NOMO-1 treated with DMSO at 0.1 percent for 48 hours (cell line): ENCODE measurements around the gene FHAD1.
"Not testable (repeated sequence)": the region's sequence is repeated elsewhere in the genome, so short reads cannot be mapped to it uniquely, and the experiment has no call there.

ENCODE experiments used
- DNase-seq: peaks from one replicate; lab custom pipeline; 2025; ENCODE audit not compliant: unreplicated experiment; lab: John Stamatoyannopoulos, UW

The FHAD1 gene

DNA sequence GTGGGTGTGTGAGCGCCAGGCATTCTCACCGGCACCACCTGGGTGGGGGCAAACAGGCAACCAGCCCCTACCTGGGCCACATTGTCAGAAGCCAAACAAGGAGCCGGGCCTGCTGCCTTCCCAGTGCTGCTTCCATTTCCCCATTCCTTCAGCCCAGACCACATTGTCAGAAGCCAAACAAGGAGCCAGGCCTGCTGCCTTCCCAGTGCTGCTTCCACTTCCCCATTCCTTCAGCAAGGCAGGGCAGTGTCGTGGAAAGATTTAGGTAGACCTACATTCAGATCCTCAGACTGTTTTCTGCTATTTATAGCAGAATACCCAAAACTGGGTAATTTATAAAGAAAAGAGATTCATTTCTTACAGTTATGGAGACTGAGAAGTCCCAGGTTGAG lies 115.7 kb downstream of the FHAD1 start:
- DNase-seq: no peak

GRCh38 chr1:15364740-15365139 lies 117.7 kb downstream of the FHAD1 start:
- no peak for DNase-seq

GRCh38 chr1:15368888-15369287 lies 121.9 kb downstream of the FHAD1 start:
- no peak for DNase-seq

DNA sequence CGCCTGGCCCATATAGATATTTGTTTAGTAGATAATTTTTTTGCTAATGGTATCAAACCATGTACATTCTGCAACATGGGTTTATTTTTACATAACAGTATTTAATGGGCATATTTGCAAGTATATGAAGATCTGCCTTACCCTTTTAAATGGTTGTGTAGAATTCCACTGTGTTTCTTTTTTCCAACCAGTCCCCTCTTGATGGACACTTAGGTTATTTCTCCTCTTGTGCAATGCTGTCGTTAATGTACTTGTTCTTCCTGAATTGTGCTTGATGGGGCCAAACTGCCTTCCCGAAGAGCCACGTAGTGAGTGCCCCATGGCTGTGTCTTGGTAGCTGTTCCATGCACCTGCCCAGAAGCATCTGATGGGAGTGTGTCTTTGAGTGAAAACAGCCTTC lies 123.2 kb downstream of the FHAD1 start:
- DNase-seq: no peak

DNA sequence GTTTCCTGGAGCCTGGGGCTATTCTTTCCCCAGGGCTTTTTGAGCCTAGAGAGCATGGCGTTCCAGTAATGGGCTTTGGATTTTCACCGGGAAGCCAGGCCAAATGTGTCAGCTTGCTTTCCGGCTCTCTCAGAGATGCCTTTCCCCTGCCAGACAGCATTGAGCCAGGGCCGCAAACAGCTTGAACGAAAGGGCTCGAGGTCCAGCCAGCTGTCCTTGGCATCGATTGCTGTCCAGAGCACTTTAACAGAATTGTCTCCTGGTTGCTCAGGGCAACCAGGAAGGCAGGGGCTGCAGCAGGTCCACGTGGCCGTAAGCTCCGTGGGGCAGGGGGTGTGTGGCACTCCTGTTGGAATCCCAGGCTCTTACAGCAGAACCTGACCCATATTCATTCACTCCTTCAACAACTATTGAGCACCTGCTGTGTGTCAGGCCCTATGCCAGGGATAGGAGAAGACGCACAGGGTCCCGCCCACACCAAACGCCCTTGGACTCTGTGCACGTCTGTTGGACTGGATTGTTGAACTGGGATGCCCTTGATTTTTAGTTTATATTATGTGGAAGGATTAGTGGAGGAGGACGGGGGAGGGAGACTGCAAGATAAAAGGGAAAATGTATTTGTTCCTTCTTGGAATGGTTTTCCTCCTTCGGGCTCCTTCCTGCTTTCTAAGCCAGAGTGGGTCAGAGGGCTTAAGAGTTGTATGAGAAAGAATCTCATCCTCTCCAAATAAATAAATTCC lies 123.9 kb downstream of the FHAD1 start:
- DNase-seq: no peak

DNA sequence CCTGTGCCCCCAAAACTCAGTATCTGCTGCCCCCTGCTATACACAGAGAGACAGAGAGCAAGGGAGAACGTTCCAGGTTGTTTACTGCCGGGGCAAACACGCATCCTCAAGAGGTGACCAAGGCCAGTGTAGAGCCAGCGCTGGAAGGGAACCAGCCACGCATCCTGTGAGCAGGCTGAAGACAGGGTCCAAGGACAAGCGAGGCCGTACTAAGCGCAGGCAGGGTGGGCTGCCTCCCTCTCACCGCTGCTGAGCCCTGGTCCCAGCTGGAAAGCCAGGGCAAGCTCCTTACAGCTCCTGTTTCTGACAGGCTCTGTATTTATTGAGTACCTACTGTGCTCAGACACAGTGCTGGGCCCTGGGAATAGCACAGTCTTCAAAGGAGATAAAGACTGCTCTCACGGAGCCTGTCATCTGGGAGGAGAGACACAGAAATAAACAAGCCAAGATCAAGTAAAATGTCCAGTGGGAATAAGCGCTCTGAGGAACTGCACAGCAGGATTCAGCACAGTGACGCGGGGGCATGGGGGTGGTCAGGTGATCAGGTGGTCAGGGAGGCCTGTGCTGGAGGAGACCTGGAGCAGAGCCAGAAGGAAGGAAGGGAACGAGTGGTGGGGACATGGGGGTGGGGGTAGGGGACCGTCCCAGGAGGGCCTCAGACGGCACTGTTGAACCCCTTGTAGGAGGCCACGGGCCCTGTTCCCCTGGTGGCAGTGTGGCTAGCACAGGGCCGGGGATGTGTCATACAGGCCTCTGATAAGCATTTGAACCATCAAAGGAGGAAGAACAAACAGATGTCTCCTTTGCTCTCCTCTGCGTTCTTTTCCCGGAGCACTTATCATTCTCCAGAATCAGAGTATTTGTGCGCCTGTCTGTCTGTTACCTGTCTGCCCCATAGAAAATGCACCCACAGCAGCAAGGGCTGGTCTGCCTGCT lies 124.9 kb downstream of the FHAD1 start:
- no peak for DNase-seq

GRCh38 chr1:15378729-15379128 lies 131.7 kb downstream of the FHAD1 start:
- DNase-seq: no peak

GRCh38 chr1:15379151-15379550 lies 132.1 kb downstream of the FHAD1 start:
- not testable (repeated sequence) for DNase-seq

DNA sequence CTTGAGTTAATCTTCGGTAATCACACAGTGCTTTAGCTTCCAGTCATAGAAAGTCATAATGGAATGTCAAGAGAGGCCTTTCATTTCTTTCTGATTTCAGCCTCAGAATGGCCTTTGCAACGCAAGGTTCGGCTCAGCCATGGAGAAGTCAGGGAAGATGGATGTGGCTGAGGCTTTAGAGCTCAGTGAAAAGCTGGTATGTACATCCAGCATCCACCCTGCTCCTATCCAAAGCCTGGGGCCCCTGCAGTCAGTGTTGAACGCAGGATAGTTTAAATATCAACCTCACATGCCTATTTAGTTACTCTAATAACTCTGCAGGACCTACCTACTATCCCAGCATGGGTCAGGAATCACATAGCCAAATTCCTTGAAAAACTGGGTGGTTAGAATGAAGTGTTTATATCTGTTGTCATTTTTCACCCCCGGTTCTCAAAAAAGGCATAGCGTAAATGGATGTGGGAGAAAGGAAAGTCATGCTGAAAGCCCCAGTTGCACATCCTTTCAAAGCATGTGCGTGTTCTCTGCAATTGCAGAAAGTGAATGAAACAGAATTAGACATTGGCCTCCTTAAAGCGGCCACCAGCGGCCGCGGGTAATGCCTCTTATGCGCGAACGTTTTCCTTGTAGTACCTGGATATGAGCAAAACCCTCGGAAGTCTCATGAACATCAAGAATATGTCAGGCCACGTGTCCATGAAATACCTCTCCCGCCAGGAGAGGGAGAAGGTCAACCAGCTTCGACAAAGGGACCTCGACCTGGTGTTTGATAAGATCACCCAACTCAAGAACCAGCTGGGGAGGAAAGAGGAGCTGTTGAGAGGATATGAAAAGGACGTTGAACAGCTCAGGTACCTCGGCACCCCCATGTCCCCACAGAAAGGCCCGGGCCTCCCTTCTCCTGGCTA lies 133.8 kb downstream of the FHAD1 start:
- DNase-seq: no peak

DNA sequence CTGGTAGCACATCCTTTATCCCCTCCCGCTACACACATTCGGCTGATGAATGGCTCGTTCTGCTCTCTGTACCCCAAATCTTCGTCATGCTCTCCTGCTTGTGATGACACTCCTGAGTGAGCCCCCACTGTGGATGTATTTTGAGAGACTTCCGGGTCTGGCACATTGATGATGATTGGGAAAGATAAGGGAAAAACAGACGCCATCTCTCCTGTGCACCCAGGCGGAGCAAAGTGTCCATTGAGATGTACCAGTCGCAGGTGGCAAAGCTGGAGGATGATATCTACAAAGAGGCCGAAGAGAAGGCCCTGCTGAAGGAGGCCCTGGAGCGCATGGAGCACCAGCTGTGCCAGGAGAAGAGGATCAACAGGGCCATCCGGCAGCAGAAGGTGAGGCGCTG lies 134.8 kb downstream of the FHAD1 start:
- DNase-seq: no peak

- no peak for DNase-seq
Measured at GRCh38 chr1:15382601-15383518, 135.8 kb downstream of the FHAD1 start.

GRCh38 chr1:15383810-15384209 lies 136.8 kb downstream of the FHAD1 start:
- DNase-seq: no peak

- DNase-seq: no peak
Measured at GRCh38 chr1:15384301-15384901, 137.4 kb downstream of the FHAD1 start.

DNA sequence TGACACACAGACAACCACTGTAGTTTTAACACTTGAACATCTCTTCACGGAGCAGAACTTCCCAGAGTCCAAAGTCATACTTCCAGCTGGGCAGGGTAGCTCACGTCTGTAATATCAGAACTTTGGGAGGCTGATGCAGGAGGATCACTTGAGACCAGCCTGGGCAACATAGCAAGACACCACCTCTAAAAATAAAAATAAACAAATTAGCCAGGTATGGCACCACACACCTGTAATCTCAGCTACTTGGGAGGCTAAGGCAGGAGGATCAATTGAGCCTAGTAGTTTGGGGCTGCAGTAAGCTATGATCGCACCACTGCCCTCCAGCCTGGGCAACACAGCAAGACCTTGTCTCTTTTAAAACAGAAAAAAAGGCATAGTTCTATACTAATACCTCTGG lies 138.4 kb downstream of the FHAD1 start:
- no peak for DNase-seq

- no peak for DNase-seq
Measured at GRCh38 chr1:15386164-15386749, 139.2 kb downstream of the FHAD1 start.

- DNase-seq: no peak
Measured at GRCh38 chr1:15388201-15388880, 141.3 kb downstream of the FHAD1 start.

DNA sequence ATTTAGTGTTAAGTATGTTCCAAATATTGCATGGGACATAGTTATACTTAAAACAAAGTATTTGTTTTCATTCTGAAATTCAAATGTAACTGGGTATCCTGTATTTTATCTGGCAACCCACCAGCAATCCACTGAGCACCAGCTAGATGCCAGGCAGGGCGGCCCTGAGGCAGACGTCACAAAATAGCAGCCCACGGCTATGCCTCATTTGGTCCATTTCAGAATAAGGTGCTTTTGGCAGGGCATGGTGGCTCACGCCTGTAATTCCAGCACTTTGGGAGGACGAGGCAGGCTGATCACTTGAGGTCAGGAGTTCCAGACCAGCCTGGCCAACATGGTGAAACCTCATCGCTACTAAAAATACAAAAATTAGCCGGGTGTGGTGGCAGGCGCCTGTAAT lies 142.8 kb downstream of the FHAD1 start:
- DNase-seq: not testable (repeated sequence)

DNA sequence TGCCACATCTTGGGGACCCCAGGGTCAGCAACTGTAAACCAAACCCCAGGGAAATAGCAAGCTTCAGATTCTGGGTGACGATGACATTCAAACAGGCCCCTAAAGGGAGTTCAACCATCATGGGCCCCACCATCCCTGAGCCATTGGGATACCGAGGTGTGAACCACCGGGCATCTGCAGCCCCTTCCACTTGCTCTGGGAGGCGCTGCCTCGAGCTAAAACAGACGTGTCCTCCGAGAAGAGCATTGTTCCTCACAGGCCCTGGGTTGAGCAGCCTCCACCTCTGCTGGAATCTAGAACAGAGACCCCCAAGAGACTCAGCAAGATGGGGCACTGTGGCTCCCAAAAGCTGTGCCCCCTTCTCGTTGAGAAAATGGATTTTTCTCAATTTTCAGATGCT lies 143.6 kb downstream of the FHAD1 start:
- no peak for DNase-seq

DNA sequence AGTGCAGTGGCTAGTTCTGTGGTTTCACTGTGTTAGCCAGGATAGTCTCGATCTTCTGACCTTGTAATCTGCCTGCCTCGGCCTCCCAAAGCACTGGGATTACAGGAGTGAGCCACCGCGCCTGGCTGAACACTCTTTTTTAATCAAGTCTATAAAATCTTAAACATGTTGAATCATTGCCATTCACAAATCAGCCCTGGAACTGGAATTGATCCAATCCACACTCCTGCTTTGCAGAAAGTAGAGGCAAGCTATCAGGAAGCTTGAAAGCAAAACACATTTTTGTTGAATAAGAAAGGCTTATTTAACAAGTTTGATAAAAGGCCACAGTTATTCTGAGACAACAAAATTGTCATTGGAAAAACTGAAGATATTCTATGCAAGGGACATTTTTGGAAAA lies 144.3 kb downstream of the FHAD1 start:
- no peak for DNase-seq
